HG03469 (cell line): ENCODE data around the gene MYNN.

Source experiments
- ATAC-seq: cut with Tn5 transposase; IDR thresholded peaks from one replicate; pipeline ENCODE4 v1.9.1; 2021; ENCODE audit warnings: mild to moderate bottlenecking, moderate library complexity, moderate number of reproducible peaks; ENCODE audit not compliant: unreplicated experiment

The MYNN gene

GRCh38 chr3:169774186-169774585 is 990 bp downstream of the MYNN start:
- ATAC-seq, result no peak

DNA sequence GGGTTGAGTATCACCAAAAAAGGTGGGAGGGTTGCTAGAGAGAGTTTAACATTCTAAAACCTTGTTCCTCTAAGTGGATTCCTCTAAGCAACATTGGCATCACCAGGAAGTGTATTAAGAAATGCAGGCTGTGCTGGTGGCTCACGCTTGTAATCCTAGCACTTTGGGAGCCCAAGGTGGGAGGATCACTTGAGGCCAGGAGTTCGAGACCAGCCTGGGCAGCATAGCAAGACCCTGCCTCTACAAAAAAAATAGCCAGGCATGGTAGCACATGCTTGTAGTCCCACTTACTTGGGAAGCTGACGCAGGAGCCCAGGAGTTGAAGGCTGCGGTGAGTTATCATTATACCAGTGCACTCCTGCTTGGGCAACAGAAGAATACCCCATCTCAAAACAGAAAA is 4.6 kb downstream of the MYNN start:
- ATAC-seq, result no peak

- ATAC-seq, result no peak
These were observed 7.5 kb downstream of the MYNN start for GRCh38 chr3:169780742-169781141.

DNA sequence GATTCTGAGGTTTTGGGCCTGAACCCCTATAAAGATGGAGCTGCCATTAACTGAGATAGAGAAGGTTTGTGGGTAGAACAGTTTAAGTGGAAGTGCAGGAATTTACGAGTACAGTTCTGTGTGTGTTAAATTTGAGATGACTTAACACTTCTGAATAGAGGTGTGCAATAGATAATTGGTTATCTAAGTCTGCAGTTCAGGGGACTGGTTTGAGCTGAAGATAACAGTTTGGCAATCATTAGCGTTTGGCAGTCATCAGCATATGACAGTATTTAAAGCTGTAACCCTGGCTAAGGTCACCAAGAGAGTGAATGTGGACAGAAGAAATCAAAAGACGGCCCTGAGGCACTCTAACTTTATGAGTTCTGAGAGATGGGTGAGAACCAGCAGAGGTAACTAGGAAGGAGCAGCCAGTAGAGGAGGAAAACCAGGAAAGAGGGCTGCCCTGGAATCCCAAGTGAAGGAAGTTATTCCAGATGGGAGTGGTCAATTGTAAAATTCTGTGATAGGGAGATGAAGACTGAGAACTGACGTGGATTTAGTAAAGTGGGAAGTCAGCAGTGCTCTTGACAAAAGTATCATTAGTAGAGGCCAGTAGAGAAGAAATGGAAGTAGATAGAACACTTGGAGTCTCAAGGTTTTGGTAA is 8.1 kb downstream of the MYNN start:
- no peak for ATAC-seq

GRCh38 chr3:169787120-169787519 is 13.9 kb downstream of the MYNN start:
- no peak for ATAC-seq

DNA sequence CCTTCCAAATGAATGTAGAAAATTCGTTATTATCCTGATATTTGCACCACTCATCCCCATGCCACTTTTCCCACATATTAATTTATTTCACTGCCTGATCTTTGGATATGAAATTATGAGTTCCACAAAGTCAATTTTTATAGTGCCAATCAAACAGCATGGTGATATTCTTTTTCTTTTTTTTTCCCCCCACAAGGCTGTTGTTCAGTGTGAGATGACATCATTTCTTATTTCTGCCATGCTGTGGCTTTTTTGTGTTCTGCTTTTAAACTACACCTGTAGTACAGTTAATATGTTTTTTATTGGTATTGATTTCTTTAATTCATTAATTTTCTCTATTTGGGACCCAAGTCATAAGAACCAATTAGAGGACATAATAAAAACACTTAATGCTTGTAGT is 14.6 kb downstream of the MYNN start:
- no peak for ATAC-seq

GRCh38 chr3:169790219-169790618 is 17.0 kb downstream of the MYNN start:
- no peak for ATAC-seq

- ATAC-seq, result no peak
These were observed 17.7 kb downstream of the MYNN start for GRCh38 chr3:169790687-169791429.

DNA sequence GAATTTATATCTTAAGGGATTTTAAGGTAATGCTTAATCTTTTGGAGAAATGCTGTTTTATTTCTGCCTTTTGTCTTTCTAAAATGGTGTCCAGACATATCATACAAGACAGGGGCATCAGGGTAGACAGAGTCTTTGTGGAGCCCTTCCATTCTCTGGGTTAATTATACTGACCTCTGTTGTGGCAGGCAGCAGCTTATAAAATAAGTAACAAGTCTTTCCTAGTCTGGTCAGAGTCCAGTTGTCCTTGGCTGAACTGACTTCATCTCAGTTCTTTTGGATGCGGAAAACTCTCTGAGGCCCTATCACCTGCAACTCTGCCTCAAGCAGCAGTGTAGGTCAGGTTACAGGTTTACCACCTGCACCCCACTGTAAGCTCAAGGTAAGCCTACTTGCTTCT is 19.2 kb downstream of the MYNN start:
- no peak for ATAC-seq

DNA sequence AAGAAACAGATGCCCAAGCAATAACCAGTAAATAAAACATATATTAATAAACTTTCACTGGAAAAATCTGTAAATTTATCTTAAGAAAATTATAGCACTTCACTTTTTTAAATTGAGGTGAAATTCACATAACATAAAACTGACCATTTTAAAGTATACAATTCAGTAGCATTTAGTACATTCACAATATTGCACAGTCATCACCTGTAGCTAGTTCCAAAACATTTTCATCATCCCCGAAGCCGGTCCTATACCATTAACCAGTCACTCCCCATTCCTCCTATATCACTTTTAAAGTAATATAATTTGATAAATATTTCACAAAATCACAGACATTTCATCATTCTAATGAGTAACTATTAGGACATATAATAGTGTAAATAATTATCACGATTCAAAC is 31.5 kb downstream of the MYNN start:
- no peak for ATAC-seq

DNA sequence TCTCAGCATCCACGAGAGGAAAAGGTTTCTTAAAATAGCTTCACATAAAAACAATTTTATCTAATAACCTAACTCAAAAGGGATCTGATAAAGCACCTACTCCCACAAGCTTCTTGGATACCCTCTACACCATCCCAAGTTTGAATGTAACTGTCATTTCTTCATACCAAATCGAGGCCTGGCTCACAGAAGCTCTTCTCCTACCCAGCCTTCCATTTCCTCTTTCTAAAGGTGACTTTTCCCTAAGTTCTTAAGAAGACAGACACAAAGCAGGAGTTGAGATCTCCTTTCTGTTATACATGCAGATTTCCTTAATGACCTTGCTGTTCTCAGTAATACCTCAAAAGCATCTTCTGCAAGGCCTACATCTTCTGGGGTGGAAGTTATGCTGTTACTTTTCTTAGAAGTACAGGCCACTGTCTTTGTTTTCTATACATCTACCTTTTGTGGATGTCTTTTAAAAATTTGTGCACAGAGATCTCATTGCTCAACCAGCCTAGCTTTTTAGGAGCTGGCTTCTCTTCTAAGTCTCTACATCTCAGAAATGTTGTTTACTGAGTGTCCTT is 36.1 kb downstream of the MYNN start:
- ATAC-seq, result no peak

DNA sequence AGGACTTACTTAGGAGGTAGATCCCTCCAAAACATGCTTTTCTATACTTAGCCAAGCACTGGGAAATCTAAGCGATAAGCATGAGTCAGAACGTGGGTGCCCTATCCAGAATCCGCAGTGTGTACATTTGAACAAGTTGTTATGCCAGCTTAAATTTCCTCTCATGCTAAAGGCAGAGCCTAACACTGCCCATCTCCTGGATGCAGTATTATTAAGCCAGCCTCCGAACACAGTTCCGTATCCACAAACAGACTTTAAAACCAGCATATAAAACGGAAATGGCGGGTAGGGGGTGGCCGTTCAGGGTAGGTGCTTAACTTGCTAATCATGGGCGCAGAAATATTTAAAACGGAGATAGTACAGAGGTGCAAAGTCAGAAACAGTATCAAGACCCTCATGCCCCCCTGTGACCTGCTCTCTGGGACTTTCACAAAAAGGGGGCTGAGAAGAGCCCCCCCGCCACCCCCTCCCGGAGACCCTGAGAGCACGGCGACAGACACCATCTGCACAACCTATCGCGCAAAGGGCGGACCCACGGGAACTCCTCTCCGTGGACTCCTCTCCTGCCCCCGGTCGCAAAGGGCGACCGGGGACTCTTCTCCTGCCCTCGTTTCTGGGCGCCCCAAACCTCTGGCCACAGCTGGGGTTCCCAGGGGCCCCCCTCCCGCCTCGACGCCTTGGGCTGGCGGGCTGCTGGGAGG is 38.6 kb downstream of the MYNN start:
- ATAC-seq, result no peak

GRCh38 chr3:169812332-169813235 is 39.4 kb downstream of the MYNN start, which contains the start of the genes LRRC34 and LRRIQ4:
LRRC34 (minus strand) TSS chr3:169812904; CDS start chr3:169812548, 356 bp downstream.
LRRIQ4 (plus strand) TSS chr3:169812870; CDS start chr3:169821922, 9,052 bp downstream.
- ATAC-seq, result peak; percentile 42

- no peak for ATAC-seq
These were observed 40.1 kb downstream of the MYNN start for GRCh38 chr3:169813278-169813677.

DNA sequence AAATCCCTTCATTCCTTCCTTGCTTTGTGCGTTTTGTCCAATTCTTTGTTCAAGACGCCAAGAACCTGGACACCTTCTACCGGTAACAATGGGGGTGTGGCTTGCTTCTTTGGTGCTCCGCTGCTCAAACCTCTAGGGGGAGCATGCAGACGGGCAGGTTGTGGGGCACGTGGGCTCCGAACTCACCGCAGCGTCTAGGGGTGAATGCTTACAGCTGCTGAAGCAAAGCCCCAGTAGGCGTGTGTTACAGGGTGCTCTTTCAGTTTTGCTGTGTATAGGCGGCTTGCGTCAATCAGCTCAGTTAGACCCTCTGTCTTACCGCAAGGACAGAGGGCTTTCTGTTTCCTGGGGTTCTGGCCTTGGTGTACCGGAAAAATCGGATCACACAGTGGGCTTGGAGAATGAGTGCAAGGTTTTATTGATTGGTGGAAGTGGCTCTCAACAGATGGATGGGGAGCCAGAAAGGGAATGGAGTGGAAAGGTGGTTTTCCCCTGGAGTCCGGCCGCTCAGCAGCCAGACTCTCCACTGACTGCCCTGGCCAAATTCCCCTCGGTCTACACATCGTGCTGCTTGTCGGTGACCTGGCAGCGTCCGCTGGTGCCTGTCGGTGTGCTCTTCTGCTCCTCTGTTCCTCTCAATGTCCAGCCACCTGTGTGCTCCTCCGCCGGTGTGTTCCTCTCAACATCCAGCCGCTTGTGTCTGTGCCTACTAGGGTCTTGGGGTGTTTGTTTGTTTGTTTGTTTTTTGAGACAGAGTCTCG is 40.7 kb downstream of the MYNN start:
- peak; percentile 94 for ATAC-seq

DNA sequence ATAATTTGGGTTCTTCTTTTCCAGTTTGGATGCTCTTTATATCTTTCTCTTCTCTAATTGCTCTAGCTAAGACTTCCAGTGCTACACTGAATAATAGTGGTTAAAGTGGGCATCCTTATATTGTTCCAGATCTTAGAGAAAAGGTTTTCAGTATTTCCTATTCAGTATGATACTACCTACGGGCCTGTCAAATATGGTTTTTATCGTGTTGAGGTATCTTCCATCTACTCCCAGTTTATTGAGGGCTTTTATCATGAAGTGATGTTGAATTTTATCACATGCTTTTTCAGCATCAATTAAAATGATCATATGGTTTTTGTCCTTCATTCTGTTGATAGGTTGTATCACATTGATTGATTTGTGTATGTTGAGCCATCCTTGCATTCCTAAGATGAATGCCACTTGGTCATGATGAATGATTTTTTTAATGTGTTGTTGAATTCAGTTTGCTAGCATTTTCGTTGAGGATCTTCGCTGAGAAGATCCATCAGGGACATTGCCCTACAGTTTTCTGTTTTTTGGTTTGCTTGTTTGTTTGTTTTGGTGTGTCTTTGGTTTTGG is 42.5 kb downstream of the MYNN start:
- no peak for ATAC-seq

DNA sequence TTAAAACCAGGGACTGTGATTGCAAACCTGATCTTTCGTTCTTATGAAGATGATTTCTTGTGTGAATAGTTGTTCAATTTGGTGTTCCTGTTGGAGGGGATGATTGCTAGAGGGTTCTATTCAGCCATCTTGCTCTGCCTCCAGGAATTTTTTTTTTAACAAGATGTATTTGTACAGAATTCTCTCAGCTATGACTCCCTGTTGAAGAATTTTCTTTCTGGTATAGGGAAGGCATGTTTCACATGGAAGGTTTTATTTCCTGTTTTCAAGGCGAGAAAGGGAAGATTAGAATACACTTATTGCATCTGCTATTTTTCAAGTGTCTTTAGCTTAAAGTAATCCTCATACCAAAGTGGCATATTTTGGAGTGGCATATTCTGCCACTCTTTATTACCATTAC is 45.1 kb downstream of the MYNN start:
- no peak for ATAC-seq

GRCh38 chr3:169822091-169822490 is 48.9 kb downstream of the MYNN start:
- ATAC-seq, result no peak

GRCh38 chr3:169822540-169822939 is 49.3 kb downstream of the MYNN start:
- ATAC-seq, result no peak
